ENCODE measurements around the gene UBIAD1.

GRCh38 chr1:11227106-11228077 is 45.6 kb upstream of the UBIAD1 start:
- no peak for TF ChIP-seq CTCF (conservative IDR thresholded peaks at IDR 0.05)
- no peak for TF ChIP-seq ZFX (IDR thresholded peaks at IDR 0.05)

Data from C4-2B (cell line).